Measurements from ENCODE around the gene PCSK4.

Gene PCSK4

DNA sequence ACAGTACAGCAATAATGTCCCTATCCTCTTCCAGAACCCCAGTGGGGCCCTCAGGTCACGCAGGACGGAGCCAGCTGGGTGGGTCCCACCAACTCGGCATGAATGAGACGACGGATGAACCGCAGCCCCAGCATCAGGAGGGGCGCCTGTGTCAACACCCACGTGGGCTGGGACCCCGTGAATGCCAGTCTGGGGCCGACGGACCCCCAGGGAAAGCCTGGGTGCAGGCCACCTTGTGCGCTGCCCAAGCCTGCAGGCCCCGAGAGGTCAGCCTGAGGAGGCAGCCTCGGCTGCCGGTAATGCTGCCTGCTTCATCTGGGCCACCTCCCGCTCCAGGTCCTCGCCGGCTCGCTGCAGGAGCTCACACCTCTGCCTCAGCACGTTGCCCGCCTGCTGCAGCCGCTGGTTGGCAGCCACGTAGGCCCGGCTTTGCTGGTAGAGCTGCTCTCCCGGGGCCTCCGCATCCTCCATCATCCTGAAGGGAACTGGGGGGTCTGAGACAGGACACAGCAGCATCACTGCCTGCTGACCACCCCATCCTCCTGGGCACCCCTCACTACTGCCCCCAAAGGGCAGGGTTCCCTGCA is 15.3 kb downstream of the PCSK4 start (continued):
- TF ChIP-seq ZNF24 (tag by site-specific recombination; IDR thresholded peaks at IDR 0.05): no peak
- TF ChIP-seq ZNF404 (tag by site-specific recombination; IDR thresholded peaks at IDR 0.05): no peak
- TF ChIP-seq ZNF548 (tag by site-specific recombination; IDR thresholded peaks at IDR 0.05): no peak
- TF ChIP-seq CTCF (tag by site-specific recombination; IDR thresholded peaks at IDR 0.05): 0 out of 2 replicates have a peak, but pooled peaks have one; percentile 10
- no peak for TF ChIP-seq ZNF639 (tag by site-specific recombination; IDR thresholded peaks at IDR 0.05)
- no peak for TF ChIP-seq ZEB2 (tag by site-specific recombination; IDR thresholded peaks at IDR 0.05)
- TF ChIP-seq SP2 (tag by site-specific recombination; IDR thresholded peaks at IDR 0.05): no peak
- TF ChIP-seq, protein P1, sequence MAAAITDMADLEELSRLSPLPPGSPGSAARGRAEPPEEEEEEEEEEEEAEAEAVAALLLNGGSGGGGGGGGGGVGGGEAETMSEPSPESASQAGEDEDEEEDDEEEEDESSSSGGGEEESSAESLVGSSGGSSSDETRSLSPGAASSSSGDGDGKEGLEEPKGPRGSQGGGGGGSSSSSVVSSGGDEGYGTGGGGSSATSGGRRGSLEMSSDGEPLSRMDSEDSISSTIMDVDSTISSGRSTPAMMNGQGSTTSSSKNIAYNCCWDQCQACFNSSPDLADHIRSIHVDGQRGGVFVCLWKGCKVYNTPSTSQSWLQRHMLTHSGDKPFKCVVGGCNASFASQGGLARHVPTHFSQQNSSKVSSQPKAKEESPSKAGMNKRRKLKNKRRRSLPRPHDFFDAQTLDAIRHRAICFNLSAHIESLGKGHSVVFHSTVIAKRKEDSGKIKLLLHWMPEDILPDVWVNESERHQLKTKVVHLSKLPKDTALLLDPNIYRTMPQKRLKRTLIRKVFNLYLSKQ (tag by site-specific recombination; IDR thresholded peaks at IDR 0.05; ENCODE audit: borderline replicate concordance): no peak
- no peak for TF ChIP-seq ZSCAN5A (tag by site-specific recombination; IDR thresholded peaks at IDR 0.05)
- no peak for TF ChIP-seq ZNF549 (tag by site-specific recombination; IDR thresholded peaks at IDR 0.05)
- TF ChIP-seq TRIM28 (IDR thresholded peaks at IDR 0.05; ENCODE audit: borderline replicate concordance, low read length): no peak
- TF ChIP-seq, protein P2, sequence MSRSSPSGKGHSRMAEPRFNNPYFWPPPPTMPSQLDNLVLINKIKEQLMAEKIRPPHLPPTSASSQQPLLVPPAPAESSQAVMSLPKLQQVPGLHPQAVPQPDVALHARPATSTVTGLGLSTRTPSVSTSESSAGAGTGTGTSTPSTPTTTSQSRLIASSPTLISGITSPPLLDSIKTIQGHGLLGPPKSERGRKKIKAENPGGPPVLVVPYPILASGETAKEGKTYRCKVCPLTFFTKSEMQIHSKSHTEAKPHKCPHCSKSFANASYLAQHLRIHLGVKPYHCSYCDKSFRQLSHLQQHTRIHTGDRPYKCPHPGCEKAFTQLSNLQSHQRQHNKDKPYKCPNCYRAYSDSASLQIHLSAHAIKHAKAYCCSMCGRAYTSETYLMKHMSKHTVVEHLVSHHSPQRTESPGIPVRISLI (tag by site-specific recombination; IDR thresholded peaks at IDR 0.05): no peak
- TF ChIP-seq ZNF529 (tag by site-specific recombination; IDR thresholded peaks at IDR 0.05; ENCODE audit: insufficient replicate concordance): no peak

DNA sequence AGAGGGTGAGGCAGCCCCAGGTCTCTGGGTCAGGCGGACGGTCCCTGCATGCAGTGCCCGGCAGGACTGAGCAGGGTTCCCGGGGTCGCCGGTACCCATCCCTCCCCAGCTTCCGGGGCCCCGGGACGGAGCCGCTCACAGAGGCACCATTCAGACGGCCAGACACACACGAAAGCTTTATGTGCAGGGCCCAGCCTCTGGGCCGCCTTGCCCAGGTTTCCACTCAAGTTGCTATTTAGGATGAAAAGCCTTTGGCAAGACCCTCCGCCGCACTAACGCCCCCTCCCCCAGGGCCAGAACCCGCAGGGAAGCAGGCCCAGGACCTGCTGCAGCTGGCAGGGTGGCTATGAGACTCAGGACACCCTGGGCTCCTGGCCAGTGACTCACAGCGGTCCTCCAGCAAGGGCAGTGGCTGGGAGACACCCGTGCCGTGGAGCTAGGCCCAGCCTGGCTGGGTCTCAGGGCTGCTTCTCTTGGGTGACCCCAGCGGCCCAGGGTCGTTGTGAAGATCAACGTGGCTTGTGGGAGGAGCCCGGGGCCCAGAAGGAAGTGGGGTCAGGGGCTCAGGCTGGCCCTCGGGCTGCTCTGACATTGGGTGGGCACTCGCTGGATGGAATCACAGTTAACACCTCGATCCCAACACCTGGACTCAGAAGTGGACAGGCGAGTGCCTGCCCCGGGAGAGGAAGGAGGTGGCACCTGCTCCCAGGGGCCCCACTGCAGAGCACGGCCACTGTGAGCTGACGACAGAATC is 16.0 kb downstream of the PCSK4 start:
- H3K4me1 ChIP-seq (ENCODE audit: control insufficient read depth, insufficient read depth, low read length): peaks cover 12% of the 10 kb centered on the region
- ChIA-PET CTCF (interaction anchor here (0.6 kb wide), 1 partner anchor 171 kb away, joined by 3 read pairs; no protein-coding TSS in a partner anchor), POLR2A (interaction anchor here (0.7 to 2.1 kb wide), 4 partner anchors 9 to 205 kb away, joined by 3 to 5 read pairs (median 4); partner anchors contain the start of genes CIRBP and REEP6)
- peaks cover 4 to 28% of the 10 kb centered on the region in 2 experiments; a peak in 2 of 3 replicates for H3K36me3 ChIP-seq (ENCODE audit: control insufficient read depth in 2 of 2, insufficient read depth in 1 of 2, low read length in 2 of 2)
- H3K9me3 ChIP-seq (ENCODE audit: control insufficient read depth, insufficient read depth, low read depth, low read length): no peaks in the 10 kb centered on the region
- H3K27ac ChIP-seq (ENCODE audit: extremely low read depth, low read depth, low read length): no peak overlapping the region
- TF ChIP-seq ZSCAN5A (tag by site-specific recombination; IDR thresholded peaks at IDR 0.05) (no peak), ZIC2 (tag by site-specific recombination; IDR thresholded peaks at IDR 0.05) (peak; percentile 46; the same call in 1 of the 2 replicates), ZNF202 (tag by site-specific recombination; IDR thresholded peaks at IDR 0.05; ENCODE audit: borderline replicate concordance) (no peak), ZNF645 (tag by site-specific recombination; IDR thresholded peaks at IDR 0.05) (no peak)
- H3K4me3 ChIP-seq (ENCODE audit: low read depth, low read length): no peak overlapping the region

All from HEK293 (cell line).